ENCODE data around the gene RIMBP3B. TPM values are rescaled to one million over a fixed set of nuclear protein-coding genes. Genes with fewer than 3 reads are reported as not detected.
"Not testable (repeated sequence)": the region's sequence is repeated elsewhere in the genome, so short reads cannot be mapped to it uniquely, and the experiment has no call there.

RIMBP3B gene
- total RNA-seq, 1 donor from 2014 or later, result not detected

DNA sequence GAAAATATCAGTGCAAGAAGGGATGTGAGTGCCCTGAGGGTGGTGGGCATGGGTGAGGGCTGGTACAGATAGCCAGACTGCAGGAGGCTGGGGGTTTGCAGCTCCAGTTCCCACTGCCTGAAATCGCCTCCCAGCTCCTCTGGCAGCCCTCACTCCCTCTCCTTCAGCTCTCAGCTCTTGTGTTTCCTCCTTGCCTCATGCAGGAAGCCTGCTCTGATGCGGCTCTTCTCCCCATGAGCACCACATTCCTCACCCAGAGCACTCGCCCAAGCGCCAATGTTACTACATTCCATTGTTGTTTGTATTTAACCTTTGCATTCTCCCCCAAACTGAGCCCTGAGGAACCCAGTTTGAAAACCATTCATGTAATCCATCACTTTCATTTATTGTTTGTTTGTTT is 7.7 kb upstream of the RIMBP3B start:
- not testable (repeated sequence) for H3K36me3 ChIP-seq (ENCODE audit: control insufficient read depth in 3 of 3, insufficient read depth in 3 of 3, low read length in 3 of 3); H3K27me3 ChIP-seq (ENCODE audit: control insufficient read depth in 3 of 3, insufficient read depth in 3 of 3, low read length in 3 of 3); H3K27ac ChIP-seq (ENCODE audit: low read depth, low read length); H3K4me1 ChIP-seq (ENCODE audit: control insufficient read depth in 3 of 3, insufficient read depth in 3 of 3, low read length in 3 of 3); H3K9ac ChIP-seq (ENCODE audit: low read depth in 1 of 3, low read length in 3 of 3); H3K4me3 ChIP-seq (ENCODE audit: low read length in 3 of 3); H3K9me3 ChIP-seq (ENCODE audit: control insufficient read depth in 3 of 3, low read length in 3 of 3)

GRCh38 chr22:21384468-21385357 is 1.2 kb downstream of the RIMBP3B start:
- not testable (repeated sequence) for H3K4me1 ChIP-seq (ENCODE audit: control insufficient read depth in 3 of 3, insufficient read depth in 3 of 3, low read length in 3 of 3); H3K4me3 ChIP-seq (ENCODE audit: low read length in 3 of 3); H3K36me3 ChIP-seq (ENCODE audit: control insufficient read depth in 3 of 3, insufficient read depth in 3 of 3, low read length in 3 of 3); H3K27ac ChIP-seq (ENCODE audit: low read depth, low read length); H3K27me3 ChIP-seq (ENCODE audit: control insufficient read depth in 3 of 3, insufficient read depth in 3 of 3, low read length in 3 of 3); H3K9me3 ChIP-seq (ENCODE audit: control insufficient read depth in 3 of 3, low read length in 3 of 3); H3K9ac ChIP-seq (ENCODE audit: low read depth in 1 of 3, low read length in 3 of 3)

DNA sequence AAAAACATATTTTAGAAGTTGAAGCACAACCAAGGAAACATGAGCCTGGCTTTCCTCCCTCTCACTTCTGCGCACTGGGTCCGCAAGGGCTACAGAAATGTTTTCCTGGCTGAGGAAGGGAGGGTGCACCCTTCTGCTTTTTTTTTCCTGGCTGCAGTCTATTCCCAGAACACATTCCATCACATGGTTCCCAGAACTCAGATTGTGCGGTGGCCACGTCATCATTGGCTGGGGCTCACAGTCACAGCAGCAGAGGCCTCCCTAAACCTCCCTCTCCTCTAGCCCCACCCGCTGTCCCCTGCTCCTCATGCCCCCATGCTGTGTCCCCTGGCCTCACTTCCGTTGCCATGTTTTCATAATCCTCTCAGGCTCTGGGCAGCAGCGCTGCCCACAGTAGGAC is 5.9 kb downstream of the RIMBP3B start:
- not testable (repeated sequence) for H3K36me3 ChIP-seq (ENCODE audit: control insufficient read depth in 3 of 3, insufficient read depth in 3 of 3, low read length in 3 of 3); H3K9ac ChIP-seq (ENCODE audit: low read depth in 1 of 3, low read length in 3 of 3); H3K4me1 ChIP-seq (ENCODE audit: control insufficient read depth in 3 of 3, insufficient read depth in 3 of 3, low read length in 3 of 3)

DNA sequence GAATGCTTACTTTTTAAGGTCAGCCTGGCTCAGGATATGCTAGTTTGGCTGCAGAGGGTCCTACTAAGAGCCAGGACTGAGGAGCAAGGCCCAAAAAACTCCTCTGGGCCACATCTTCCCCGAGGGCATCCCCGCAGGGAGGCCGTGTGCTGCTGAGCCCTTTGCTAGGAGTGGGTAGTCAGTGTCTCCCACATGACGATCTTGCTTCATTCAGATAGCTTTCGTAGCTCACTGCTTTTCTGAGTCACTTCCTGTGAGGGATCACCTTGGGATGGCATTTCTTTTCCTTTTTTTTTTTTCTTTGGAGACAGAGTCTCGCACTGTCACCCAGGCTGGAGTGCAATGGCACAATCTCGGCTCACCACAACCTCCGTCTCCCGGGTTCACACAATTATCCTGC is 6.5 kb downstream of the RIMBP3B start:
- not testable (repeated sequence) for H3K4me1 ChIP-seq (ENCODE audit: control insufficient read depth in 3 of 3, insufficient read depth in 3 of 3, low read length in 3 of 3); H3K27me3 ChIP-seq (ENCODE audit: control insufficient read depth in 3 of 3, insufficient read depth in 3 of 3, low read length in 3 of 3); H3K9me3 ChIP-seq (ENCODE audit: control insufficient read depth in 3 of 3, low read length in 3 of 3)

More for the DNA sequence above, 5.9 kb downstream of the RIMBP3B start:
- not testable (repeated sequence) for H3K27ac ChIP-seq (ENCODE audit: low read depth, low read length); H3K4me3 ChIP-seq (ENCODE audit: low read length in 3 of 3); H3K27me3 ChIP-seq (ENCODE audit: control insufficient read depth in 3 of 3, insufficient read depth in 3 of 3, low read length in 3 of 3); H3K9me3 ChIP-seq (ENCODE audit: control insufficient read depth in 3 of 3, low read length in 3 of 3)

DNA sequence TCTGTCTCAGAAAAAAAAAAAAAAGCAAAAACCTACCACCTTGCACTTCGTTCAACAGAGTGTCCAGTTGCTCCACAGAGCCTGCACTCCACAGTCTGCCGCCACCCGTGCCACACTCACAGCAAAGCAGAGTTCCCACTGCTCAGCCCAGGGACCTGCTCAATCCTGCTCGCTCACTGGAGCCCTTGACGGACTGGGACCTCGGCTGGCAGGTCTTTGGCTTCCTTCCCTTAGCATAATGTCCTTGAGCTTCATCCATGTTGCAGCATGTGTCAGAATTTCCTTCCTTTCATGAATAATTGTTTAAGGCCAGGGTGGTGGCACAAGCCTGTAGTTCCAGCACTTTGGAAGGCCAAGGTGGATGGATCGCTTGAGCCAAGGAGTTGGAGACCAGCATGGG is 11.1 kb downstream of the RIMBP3B start:
- not testable (repeated sequence) for H3K4me1 ChIP-seq (ENCODE audit: control insufficient read depth in 3 of 3, insufficient read depth in 3 of 3, low read length in 3 of 3); H3K36me3 ChIP-seq (ENCODE audit: control insufficient read depth in 3 of 3, insufficient read depth in 3 of 3, low read length in 3 of 3); H3K9ac ChIP-seq (ENCODE audit: low read depth in 1 of 3, low read length in 3 of 3); H3K9me3 ChIP-seq (ENCODE audit: control insufficient read depth in 3 of 3, low read length in 3 of 3); H3K27ac ChIP-seq (ENCODE audit: low read depth, low read length); H3K4me3 ChIP-seq (ENCODE audit: low read length in 3 of 3); H3K27me3 ChIP-seq (ENCODE audit: control insufficient read depth in 3 of 3, insufficient read depth in 3 of 3, low read length in 3 of 3)

More for the DNA sequence above, 6.5 kb downstream of the RIMBP3B start:
- H3K4me3 ChIP-seq (ENCODE audit: low read length in 3 of 3); H3K27ac ChIP-seq (ENCODE audit: low read depth, low read length); H3K9ac ChIP-seq (ENCODE audit: low read depth in 1 of 3, low read length in 3 of 3); H3K36me3 ChIP-seq (ENCODE audit: control insufficient read depth in 3 of 3, insufficient read depth in 3 of 3, low read length in 3 of 3): not testable (repeated sequence)

- H3K9me3 ChIP-seq (ENCODE audit: control insufficient read depth in 3 of 3, low read length in 3 of 3); H3K9ac ChIP-seq (ENCODE audit: low read depth in 1 of 3, low read length in 3 of 3); H3K27ac ChIP-seq (ENCODE audit: low read depth, low read length); H3K27me3 ChIP-seq (ENCODE audit: control insufficient read depth in 3 of 3, insufficient read depth in 3 of 3, low read length in 3 of 3); H3K36me3 ChIP-seq (ENCODE audit: control insufficient read depth in 3 of 3, insufficient read depth in 3 of 3, low read length in 3 of 3); H3K4me1 ChIP-seq (ENCODE audit: control insufficient read depth in 3 of 3, insufficient read depth in 3 of 3, low read length in 3 of 3); H3K4me3 ChIP-seq (ENCODE audit: low read length in 3 of 3): not testable (repeated sequence)
Measured at GRCh38 chr22:21401197-21401969, 17.8 kb downstream of the RIMBP3B start.

DNA sequence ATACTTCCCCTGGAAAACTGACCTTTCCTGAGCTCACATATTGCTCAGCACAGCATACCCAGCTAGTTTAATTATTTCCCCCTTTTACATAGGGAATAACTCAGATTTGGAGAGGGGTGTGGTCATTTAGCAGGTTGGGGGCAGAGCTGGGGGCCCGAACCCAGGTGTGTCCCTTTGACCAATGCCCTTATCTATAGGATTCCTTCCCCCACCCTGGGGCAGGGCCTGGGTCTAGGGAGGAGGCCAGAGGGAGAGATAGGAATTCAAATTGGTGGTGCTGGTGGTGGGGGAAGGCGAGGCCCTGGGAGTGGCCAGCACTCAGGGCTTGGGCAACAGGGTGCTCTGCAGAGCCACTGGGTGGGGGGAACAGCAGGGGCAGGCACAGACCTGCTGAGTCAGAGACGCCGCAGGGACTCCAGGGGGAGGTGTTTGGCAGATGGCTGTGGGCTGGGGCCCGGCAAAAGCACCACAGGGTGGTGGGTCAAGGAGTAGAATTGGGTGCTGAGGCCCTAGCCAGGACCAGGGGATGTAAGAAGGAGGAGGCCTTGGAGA is 19.3 kb downstream of the RIMBP3B start:
- H3K9me3 ChIP-seq (ENCODE audit: control insufficient read depth in 3 of 3, low read length in 3 of 3); H3K27ac ChIP-seq (ENCODE audit: low read depth, low read length); H3K36me3 ChIP-seq (ENCODE audit: control insufficient read depth in 3 of 3, insufficient read depth in 3 of 3, low read length in 3 of 3); H3K4me1 ChIP-seq (ENCODE audit: control insufficient read depth in 3 of 3, insufficient read depth in 3 of 3, low read length in 3 of 3); H3K27me3 ChIP-seq (ENCODE audit: control insufficient read depth in 3 of 3, insufficient read depth in 3 of 3, low read length in 3 of 3); H3K4me3 ChIP-seq (ENCODE audit: low read length in 3 of 3); H3K9ac ChIP-seq (ENCODE audit: low read depth in 1 of 3, low read length in 3 of 3): not testable (repeated sequence)

- not testable (repeated sequence) for H3K36me3 ChIP-seq (ENCODE audit: control insufficient read depth in 3 of 3, insufficient read depth in 3 of 3, low read length in 3 of 3); H3K27me3 ChIP-seq (ENCODE audit: control insufficient read depth in 3 of 3, insufficient read depth in 3 of 3, low read length in 3 of 3); H3K9me3 ChIP-seq (ENCODE audit: control insufficient read depth in 3 of 3, low read length in 3 of 3); H3K27ac ChIP-seq (ENCODE audit: low read depth, low read length); H3K4me3 ChIP-seq (ENCODE audit: low read length in 3 of 3); H3K9ac ChIP-seq (ENCODE audit: low read depth in 1 of 3, low read length in 3 of 3); H3K4me1 ChIP-seq (ENCODE audit: control insufficient read depth in 3 of 3, insufficient read depth in 3 of 3, low read length in 3 of 3)
Measured at GRCh38 chr22:21407139-21407538, 23.6 kb downstream of the RIMBP3B start.

- not testable (repeated sequence) for H3K9ac ChIP-seq (ENCODE audit: low read depth in 1 of 3, low read length in 3 of 3); H3K27ac ChIP-seq (ENCODE audit: low read depth, low read length); H3K4me1 ChIP-seq (ENCODE audit: control insufficient read depth in 3 of 3, insufficient read depth in 3 of 3, low read length in 3 of 3); H3K9me3 ChIP-seq (ENCODE audit: control insufficient read depth in 3 of 3, low read length in 3 of 3); H3K27me3 ChIP-seq (ENCODE audit: control insufficient read depth in 3 of 3, insufficient read depth in 3 of 3, low read length in 3 of 3); H3K36me3 ChIP-seq (ENCODE audit: control insufficient read depth in 3 of 3, insufficient read depth in 3 of 3, low read length in 3 of 3); H3K4me3 ChIP-seq (ENCODE audit: low read length in 3 of 3)
Measured at GRCh38 chr22:21407792-21408191, 24.2 kb downstream of the RIMBP3B start.

DNA sequence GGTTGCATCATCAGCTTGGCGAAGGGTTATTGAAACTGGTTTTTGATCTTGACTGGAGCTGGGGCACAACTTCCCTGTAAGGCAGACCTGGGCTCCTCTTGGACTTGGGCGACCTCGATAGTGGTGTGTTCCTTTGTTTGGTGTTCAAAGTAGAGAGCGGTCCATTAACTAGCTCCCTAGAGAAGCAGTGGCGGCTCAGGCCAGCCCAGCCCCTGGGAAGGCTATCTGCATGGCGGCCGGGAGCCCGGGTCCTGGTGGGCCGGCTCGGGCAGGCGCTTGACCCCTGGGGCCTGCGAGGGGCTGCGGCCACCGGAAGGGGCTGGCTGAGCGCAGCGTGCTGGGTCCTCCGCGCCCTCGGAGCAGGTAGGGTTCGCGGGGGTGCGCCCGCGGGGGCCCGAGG is 32.8 kb downstream of the RIMBP3B start:
- H3K4me3 ChIP-seq (ENCODE audit: low read length in 3 of 3), result not testable (repeated sequence)

More for the DNA sequence above, 32.8 kb downstream of the RIMBP3B start:
- H3K4me1 ChIP-seq (ENCODE audit: control insufficient read depth in 3 of 3, insufficient read depth in 3 of 3, low read length in 3 of 3); H3K9ac ChIP-seq (ENCODE audit: low read depth in 1 of 3, low read length in 3 of 3); H3K36me3 ChIP-seq (ENCODE audit: control insufficient read depth in 3 of 3, insufficient read depth in 3 of 3, low read length in 3 of 3); H3K9me3 ChIP-seq (ENCODE audit: control insufficient read depth in 3 of 3, low read length in 3 of 3); H3K27ac ChIP-seq (ENCODE audit: low read depth, low read length); H3K27me3 ChIP-seq (ENCODE audit: control insufficient read depth in 3 of 3, insufficient read depth in 3 of 3, low read length in 3 of 3): not testable (repeated sequence)

Measured in skeletal muscle tissue (tissue), 4 donors.